Kasumi-1 (cell line): ENCODE measurements around the gene HMGCR.

Experiments
- DNase-seq, 2 experiments: peaks; one replicate each; lab custom pipeline; 2025; lab: John Stamatoyannopoulos, UW

Gene HMGCR

GRCh38 chr5:75381456-75381855 is 44.4 kb downstream of the HMGCR start:
- DNase-seq = no peak

- DNase-seq = no peak
These were observed 47.2 kb downstream of the HMGCR start for GRCh38 chr5:75384218-75384617.

GRCh38 chr5:75387806-75388205 is 50.8 kb downstream of the HMGCR start:
- DNase-seq = no peak

GRCh38 chr5:75389430-75389829 is 52.4 kb downstream of the HMGCR start:
- no peak for DNase-seq

GRCh38 chr5:75395277-75395676 is 58.3 kb downstream of the HMGCR start:
- DNase-seq = no peak

GRCh38 chr5:75405296-75405695 is 68.3 kb downstream of the HMGCR start:
- no peak for DNase-seq
